ENCODE measurements around the gene TEX101. TPM values are rescaled to one million over a fixed set of nuclear protein-coding genes. Genes with fewer than 3 reads are reported as not detected.

Gene TEX101
- polyA plus RNA-seq, 3 donors = 0.16 TPM; not detected in 2

DNA sequence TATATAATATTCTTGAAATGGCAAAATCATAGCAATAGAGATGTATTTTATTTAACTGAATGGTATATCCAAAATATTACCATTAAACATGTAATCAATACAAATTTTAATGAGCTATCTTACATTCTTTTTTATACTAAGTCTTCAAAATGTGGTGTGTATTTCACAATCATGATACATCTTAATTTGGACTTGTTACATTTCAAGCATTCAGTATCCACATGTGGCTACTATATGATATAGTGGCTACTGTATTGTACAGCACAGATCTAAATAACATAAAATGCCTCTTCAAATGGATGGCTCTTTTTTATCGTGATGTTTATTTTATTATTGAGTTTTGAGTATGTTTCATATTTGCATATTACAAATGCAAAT, 8.0 kb downstream of the TEX101 start:
- no CpG with 5 or more reads among the region's 1 CpG for WGBS (ENCODE audit: insufficient coverage)
- Histone ChIP-seq H3K9me3 (replicated peaks in 1 of 2; ENCODE audit: control insufficient read depth in 1 of 2, insufficient read depth in 1 of 2, low read length in 2 of 2) (no peaks in the 10 kb centered on the region), H3K4me1 (ENCODE audit: control insufficient read depth in 1 of 2, insufficient read depth in 2 of 2, low read length in 2 of 2) (no peaks in the 10 kb centered on the region), H3K4me2 (replicated peaks; ENCODE audit: extremely low read depth, low read length, poor library complexity, severe bottlenecking) (no peak overlapping the region), H3K27ac (ENCODE audit: low read depth in 1 of 2, low read length in 2 of 2) (no peak overlapping the region), H3K79me2 (ENCODE audit: insufficient read depth, low read length) (no peaks in the 10 kb centered on the region), H2AFZ (ENCODE audit: insufficient read depth, low read depth, low read length, poor library complexity, severe bottlenecking) (no peak overlapping the region), H3K36me3 (replicated peaks in 1 of 2; ENCODE audit: control insufficient read depth in 1 of 2, insufficient read depth in 2 of 2, low read length in 2 of 2) (no peaks in the 10 kb centered on the region), H3K27me3 (ENCODE audit: control insufficient read depth in 2 of 2, insufficient read depth in 2 of 2, low read length in 2 of 2) (no peaks in the 10 kb centered on the region), H3K4me3 (replicated peaks in 1 of 3; ENCODE audit: low read depth in 2 of 3, low read length in 3 of 3) (no peak overlapping the region), H3K9ac (ENCODE audit: insufficient read depth, low read length, poor library complexity, severe bottlenecking) (no peak overlapping the region), H4K20me1 (ENCODE audit: insufficient read depth, low read length) (no peaks in the 10 kb centered on the region)
- peaks cover 4% of the 10 kb centered on the region for H3K4me1 Mint-ChIP-seq
- no peak overlapping the region for H3K4me3 Mint-ChIP-seq
- no peaks in the 10 kb centered on the region for H3K36me3 Mint-ChIP-seq
- no peak overlapping the region for H3K27ac Mint-ChIP-seq
- no peaks in the 10 kb centered on the region for H3K9me3 Mint-ChIP-seq
- peaks cover 2 to 4% (median 4%) of the 10 kb centered on the region in 3 donors for H3K27me3 Mint-ChIP-seq (ENCODE audit: low read depth in 3 of 3)
- DNase-seq = no peak
- intact Hi-C loops (cut with micrococcal nuclease) = no loop called here
- TF ChIP-seq, protein P1, sequence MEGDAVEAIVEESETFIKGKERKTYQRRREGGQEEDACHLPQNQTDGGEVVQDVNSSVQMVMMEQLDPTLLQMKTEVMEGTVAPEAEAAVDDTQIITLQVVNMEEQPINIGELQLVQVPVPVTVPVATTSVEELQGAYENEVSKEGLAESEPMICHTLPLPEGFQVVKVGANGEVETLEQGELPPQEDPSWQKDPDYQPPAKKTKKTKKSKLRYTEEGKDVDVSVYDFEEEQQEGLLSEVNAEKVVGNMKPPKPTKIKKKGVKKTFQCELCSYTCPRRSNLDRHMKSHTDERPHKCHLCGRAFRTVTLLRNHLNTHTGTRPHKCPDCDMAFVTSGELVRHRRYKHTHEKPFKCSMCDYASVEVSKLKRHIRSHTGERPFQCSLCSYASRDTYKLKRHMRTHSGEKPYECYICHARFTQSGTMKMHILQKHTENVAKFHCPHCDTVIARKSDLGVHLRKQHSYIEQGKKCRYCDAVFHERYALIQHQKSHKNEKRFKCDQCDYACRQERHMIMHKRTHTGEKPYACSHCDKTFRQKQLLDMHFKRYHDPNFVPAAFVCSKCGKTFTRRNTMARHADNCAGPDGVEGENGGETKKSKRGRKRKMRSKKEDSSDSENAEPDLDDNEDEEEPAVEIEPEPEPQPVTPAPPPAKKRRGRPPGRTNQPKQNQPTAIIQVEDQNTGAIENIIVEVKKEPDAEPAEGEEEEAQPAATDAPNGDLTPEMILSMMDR (IDR thresholded peaks at IDR 0.05) = no peak

DNA sequence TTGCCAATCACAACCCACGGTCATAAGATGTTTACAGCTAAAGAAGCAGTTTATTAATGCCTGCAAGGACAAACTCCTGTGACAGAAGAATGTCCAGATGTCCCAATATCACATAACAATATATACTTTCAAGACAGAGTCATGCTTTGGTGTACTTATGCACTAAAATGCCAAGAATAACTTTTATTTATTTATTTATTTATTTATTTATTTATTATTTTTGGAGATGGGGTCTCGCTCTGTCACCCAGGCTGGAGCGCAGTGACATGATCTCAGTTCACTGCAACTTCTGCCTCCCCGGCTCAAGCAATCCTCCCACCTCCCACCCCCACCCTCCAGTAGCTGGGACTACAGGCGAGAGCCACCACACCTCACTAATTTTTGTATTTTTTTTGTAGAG, 9.1 kb downstream of the TEX101 start:
- no peak overlapping the region for H3K27ac Mint-ChIP-seq
- WGBS (ENCODE audit: insufficient coverage) = no CpG with 5 or more reads among the region's 5 CpGs
- Histone ChIP-seq H2AFZ (ENCODE audit: insufficient read depth, low read depth, low read length, poor library complexity, severe bottlenecking) (no peak overlapping the region), H3K27ac (ENCODE audit: low read depth in 1 of 2, low read length in 2 of 2) (no peak overlapping the region), H3K9me3 (replicated peaks in 1 of 2; ENCODE audit: control insufficient read depth in 1 of 2, insufficient read depth in 1 of 2, low read length in 2 of 2) (no peaks in the 10 kb centered on the region), H3K36me3 (replicated peaks in 1 of 2; ENCODE audit: control insufficient read depth in 1 of 2, insufficient read depth in 2 of 2, low read length in 2 of 2) (no peaks in the 10 kb centered on the region), H3K79me2 (ENCODE audit: insufficient read depth, low read length) (no peaks in the 10 kb centered on the region), H3K9ac (ENCODE audit: insufficient read depth, low read length, poor library complexity, severe bottlenecking) (no peak overlapping the region), H3K4me1 (ENCODE audit: control insufficient read depth in 1 of 2, insufficient read depth in 2 of 2, low read length in 2 of 2) (no peaks in the 10 kb centered on the region), H3K4me2 (replicated peaks; ENCODE audit: extremely low read depth, low read length, poor library complexity, severe bottlenecking) (no peak overlapping the region), H4K20me1 (ENCODE audit: insufficient read depth, low read length) (no peaks in the 10 kb centered on the region), H3K4me3 (replicated peaks in 1 of 3; ENCODE audit: low read depth in 2 of 3, low read length in 3 of 3) (no peak overlapping the region), H3K27me3 (ENCODE audit: control insufficient read depth in 2 of 2, insufficient read depth in 2 of 2, low read length in 2 of 2) (no peaks in the 10 kb centered on the region)
- H3K27me3 Mint-ChIP-seq (ENCODE audit: low read depth in 3 of 3) = peaks cover 2 to 4% (median 4%) of the 10 kb centered on the region in 3 donors
- H3K36me3 Mint-ChIP-seq = no peaks in the 10 kb centered on the region
- TF ChIP-seq, protein P1 (IDR thresholded peaks at IDR 0.05) = no peak
- DNase-seq = no peak
- H3K4me3 Mint-ChIP-seq = no peak overlapping the region
- no peaks in the 10 kb centered on the region for H3K9me3 Mint-ChIP-seq
- peaks cover 4% of the 10 kb centered on the region for H3K4me1 Mint-ChIP-seq
- intact Hi-C loops (cut with micrococcal nuclease) = no loop called here

Data from CD14-positive monocyte (primary cell).